Colonic mucosa (tissue), 4 donors: ENCODE measurements around the gene GRAP2. TPM values are rescaled to one million over a fixed set of nuclear protein-coding genes. Genes with fewer than 3 reads are reported as not detected.

Source experiments
- DNase-seq: peaks from one replicate; pipeline ENCODE4 v3.0.0-alpha.2; 2020
- H3K27ac ChIP-seq: fragments of 200-600 bp; one replicate; pipeline ENCODE4 v1.8.0; 2021
- H3K27me3 ChIP-seq: fragments of 200-600 bp; one replicate; pipeline ENCODE4 v1.8.0; 2021
- H3K36me3 ChIP-seq: fragments of 200-600 bp; one replicate; pipeline ENCODE4 v1.8.0; 2021
- H3K4me1 ChIP-seq: fragments of 200-600 bp; one replicate; pipeline ENCODE4 v1.8.0; 2021; ENCODE audit warnings: mild to moderate bottlenecking
- H3K4me3 ChIP-seq: fragments of 200-600 bp; one replicate; pipeline ENCODE4 v1.8.0; 2021
- H3K9ac ChIP-seq, 2 donors: one replicate each; pipeline ENCODE4 v1.7.0; 2013; ENCODE audit warnings: control low read depth in 2 of 2, low read depth in 2 of 2, low read length in 2 of 2
- H3K9me3 ChIP-seq: fragments of 200-600 bp; one replicate; pipeline ENCODE4 v1.8.0; 2021
- intact Hi-C: fragments of 100-400 bp; cut with DNase I; formaldehyde crosslinking; loops from one replicate; pipeline ENCODE4 v1.14.1; 2022
- total RNA-seq, 2 donors: library from RNA; stranded (reverse); fragmentation: NEBNext Ultra II Directional in 1 of 2; extraction: Animal tissue kit (Norgen Biotek cat#: 25700) in 1 of 2; gene quantifications; one replicate each; pipeline ENCODE4 v1.2.1, GENCODE V29; 2021
- TF ChIP-seq, protein P1 (sequence below): fragments of 200-600 bp; IDR thresholded peaks from one replicate; pipeline ENCODE4 v1.8.0; 2022; ENCODE audit warnings: antibody characterized with exemption, mild to moderate bottlenecking
- donor health status: healthy.
- donor health status: DM: no; HTN: no; CAD: no.
- donor health status: DM: no; HTN: no; CAD: no.

The GRAP2 gene
- total RNA-seq, 2 donors from 2014 or later: 2.1 to 4.2 TPM

DNA sequence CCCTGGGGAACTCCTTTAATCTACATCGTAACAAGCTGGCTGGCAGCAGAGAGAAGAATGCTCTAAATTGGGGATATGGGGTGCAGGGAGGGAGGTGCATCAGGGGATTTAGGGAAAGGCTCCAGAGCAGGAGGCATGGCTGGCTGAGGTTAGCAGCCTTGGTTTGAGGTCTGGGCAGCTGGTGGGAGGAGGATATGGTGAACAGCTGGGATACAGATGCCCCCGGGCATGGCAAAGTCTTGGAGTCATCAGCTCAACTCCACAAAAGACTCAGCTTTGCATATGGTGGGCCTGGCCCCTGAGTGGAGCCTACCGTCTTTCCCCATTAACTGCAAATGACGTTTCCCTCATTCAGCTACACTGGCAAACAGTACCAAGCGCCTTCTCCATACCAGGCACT, 99.3 kb downstream of the GRAP2 start:
- H3K27me3 ChIP-seq: peaks cover 4% of the 10 kb centered on the region
- no peak overlapping the region for H3K4me3 ChIP-seq
- H3K9me3 ChIP-seq: no peaks in the 10 kb centered on the region
- no peaks in the 10 kb centered on the region for H3K36me3 ChIP-seq
- no peak overlapping the region for H3K27ac ChIP-seq
- intact Hi-C loops: no loop called here
- TF ChIP-seq, protein P1, sequence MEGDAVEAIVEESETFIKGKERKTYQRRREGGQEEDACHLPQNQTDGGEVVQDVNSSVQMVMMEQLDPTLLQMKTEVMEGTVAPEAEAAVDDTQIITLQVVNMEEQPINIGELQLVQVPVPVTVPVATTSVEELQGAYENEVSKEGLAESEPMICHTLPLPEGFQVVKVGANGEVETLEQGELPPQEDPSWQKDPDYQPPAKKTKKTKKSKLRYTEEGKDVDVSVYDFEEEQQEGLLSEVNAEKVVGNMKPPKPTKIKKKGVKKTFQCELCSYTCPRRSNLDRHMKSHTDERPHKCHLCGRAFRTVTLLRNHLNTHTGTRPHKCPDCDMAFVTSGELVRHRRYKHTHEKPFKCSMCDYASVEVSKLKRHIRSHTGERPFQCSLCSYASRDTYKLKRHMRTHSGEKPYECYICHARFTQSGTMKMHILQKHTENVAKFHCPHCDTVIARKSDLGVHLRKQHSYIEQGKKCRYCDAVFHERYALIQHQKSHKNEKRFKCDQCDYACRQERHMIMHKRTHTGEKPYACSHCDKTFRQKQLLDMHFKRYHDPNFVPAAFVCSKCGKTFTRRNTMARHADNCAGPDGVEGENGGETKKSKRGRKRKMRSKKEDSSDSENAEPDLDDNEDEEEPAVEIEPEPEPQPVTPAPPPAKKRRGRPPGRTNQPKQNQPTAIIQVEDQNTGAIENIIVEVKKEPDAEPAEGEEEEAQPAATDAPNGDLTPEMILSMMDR: no peak
- DNase-seq: no peak
- peaks cover 13% of the 10 kb centered on the region for H3K4me1 ChIP-seq
- H3K9ac ChIP-seq: no peak overlapping the region

DNA sequence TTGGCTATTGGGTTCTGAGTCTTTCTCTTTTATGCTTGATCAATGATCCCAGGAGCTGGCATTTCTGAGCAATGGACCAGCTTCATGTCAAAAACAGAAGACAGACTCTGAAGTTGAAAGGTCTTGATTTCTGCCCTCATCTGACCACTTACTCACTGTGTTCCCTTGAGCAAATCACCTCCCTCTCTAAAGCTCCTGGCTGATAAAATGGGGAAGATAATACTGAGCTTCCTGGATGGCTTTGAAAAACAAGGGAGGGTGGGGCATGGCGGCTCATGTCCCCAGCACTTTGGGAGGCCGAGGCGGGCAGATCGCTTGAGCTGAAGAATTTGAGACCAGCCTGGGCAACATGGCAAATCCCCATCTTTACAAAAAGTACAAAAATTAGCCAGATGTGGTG, 100.2 kb downstream of the GRAP2 start:
- DNase-seq: no peak
- Histone ChIP-seq H3K9ac (no peak overlapping the region), H3K27ac (no peak overlapping the region), H3K9me3 (no peaks in the 10 kb centered on the region), H3K4me3 (no peak overlapping the region), H3K27me3 (no peaks in the 10 kb centered on the region), H3K36me3 (no peaks in the 10 kb centered on the region), H3K4me1 (peaks cover 13% of the 10 kb centered on the region)
- intact Hi-C loops: no loop called here
- TF ChIP-seq, protein P1: no peak

DNA sequence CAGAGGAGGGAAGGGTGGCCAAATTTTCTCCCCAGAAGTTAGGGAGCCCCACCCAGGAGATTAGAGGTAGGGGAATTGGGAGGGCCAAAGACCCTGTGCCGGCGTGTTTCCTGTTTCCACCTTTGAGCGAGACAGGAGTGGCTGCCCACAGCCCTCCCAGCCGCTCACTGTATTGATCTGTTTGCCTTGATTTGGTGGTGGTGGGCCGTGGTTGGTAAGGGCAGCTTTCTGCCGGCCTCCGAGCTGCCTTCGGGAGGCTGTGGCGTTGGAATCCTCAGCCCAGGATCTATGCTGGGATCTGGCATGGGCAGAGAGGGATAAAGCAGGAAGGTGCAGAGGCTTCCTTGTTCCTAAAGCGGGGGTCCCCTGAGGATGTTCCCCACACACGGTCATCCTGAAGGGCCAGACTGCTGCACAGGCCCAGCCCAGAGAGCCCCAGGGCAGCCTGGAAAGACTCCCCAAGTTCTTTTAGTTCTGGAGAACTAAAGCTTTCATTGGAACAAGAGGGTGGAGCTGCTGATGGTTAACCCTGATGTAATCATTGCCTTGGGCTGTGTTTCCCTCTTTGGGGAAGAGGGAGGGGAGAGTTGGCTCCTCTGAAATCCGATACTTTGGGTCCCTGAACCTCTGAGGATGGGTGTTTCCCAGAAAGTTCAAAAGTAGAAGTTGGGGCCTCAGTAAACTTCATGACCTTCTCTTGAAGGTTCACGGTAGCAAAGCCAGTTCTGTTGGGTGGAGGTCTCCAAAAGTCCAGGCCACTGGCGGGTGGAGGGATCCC, 101.1 kb downstream of the GRAP2 start:
- no peaks in the 10 kb centered on the region for H3K9me3 ChIP-seq
- intact Hi-C loops: no loop called here
- no peak overlapping the region for H3K4me3 ChIP-seq
- TF ChIP-seq, protein P1: no peak
- H3K4me1 ChIP-seq: peaks cover 13% of the 10 kb centered on the region
- no peak for DNase-seq
- no peak overlapping the region for H3K27ac ChIP-seq
- H3K27me3 ChIP-seq: no peaks in the 10 kb centered on the region
- no peak overlapping the region for H3K9ac ChIP-seq
- H3K36me3 ChIP-seq: no peaks in the 10 kb centered on the region

DNA sequence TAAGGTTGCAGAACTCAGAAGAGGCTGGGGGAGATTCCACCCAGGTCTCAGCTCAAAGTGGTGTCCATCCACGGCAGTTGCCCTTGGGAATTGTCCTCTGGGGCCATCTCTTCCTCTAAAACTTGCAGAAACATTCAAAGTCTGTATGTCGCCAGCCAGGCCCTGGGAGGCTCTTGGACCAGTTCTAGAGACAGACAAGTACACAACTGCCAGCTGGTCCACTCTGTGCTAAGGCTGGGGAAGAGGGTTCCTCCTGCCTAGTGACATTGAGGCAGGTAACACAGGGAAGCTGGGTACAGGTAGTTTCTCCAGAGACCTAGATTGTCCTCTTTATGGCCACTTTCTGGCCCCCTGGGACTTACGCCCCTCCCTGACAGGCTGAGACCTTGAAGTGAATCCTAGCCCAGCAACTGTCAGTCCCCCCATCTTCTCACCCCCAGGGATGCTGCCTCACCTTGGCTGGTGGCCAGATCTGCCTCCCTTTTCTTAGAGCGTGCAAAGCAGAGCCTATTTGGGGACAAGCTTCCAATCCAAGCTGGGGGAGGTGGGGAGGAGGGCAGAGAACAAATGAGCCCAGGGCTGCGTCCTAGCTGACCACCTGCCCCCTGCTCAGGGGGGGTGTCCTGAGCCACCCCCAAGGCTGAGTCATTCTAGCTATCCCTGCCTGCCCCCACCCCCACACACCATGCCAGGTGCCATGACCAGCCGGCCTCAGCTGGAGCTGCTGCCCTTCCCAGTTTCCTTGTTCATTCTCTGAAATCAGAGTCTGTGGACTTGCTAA, 102.2 kb downstream of the GRAP2 start:
- DNase-seq: no peak
- Histone ChIP-seq H3K4me3 (no peak overlapping the region), H3K4me1 (peaks cover 7% of the 10 kb centered on the region), H3K9me3 (no peaks in the 10 kb centered on the region), H3K9ac (no peak overlapping the region), H3K27ac (no peak overlapping the region), H3K36me3 (no peaks in the 10 kb centered on the region), H3K27me3 (no peaks in the 10 kb centered on the region)
- TF ChIP-seq, protein P1: no peak
- intact Hi-C loops: no loop called here

DNA sequence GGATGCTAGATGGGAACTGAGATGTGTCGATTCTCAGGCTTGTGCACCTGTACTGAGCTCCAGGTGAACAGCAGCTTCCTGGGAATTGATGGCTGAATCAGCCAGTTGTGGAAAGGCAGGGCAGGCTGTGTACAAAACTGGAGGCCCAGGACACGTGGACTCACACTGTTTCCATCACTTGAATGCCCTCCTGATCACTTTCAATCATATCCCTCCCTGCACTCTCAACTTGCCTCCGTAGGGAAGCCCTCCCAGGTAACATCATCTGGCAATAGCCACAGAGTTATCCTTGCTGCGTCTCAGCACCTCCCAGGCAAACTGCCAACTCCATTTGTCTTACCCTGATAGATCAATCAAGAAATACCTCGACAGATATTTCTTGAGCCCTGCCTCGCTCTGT, 104.0 kb downstream of the GRAP2 start:
- Histone ChIP-seq H3K4me1 (no peaks in the 10 kb centered on the region), H3K27ac (no peak overlapping the region), H3K36me3 (no peaks in the 10 kb centered on the region), H3K4me3 (no peak overlapping the region), H3K27me3 (no peaks in the 10 kb centered on the region), H3K9me3 (no peaks in the 10 kb centered on the region), H3K9ac (no peak overlapping the region)
- TF ChIP-seq, protein P1: no peak
- no peak for DNase-seq
- intact Hi-C loops: no loop called here
